SKM-1 treated with dmso at 0.1 percent for 144 hours (cell line): ENCODE results near the gene NCAM1.
"Not testable (repeated sequence)": the region's sequence is repeated elsewhere in the genome, so short reads cannot be mapped to it uniquely, and the experiment has no call there.

Experiments
- DNase-seq: peaks from one replicate; lab custom pipeline; 2025; ENCODE audit not compliant: unreplicated experiment; lab: John Stamatoyannopoulos, UW

Gene NCAM1

GRCh38 chr11:113021111-113021510, 59.9 kb downstream of the NCAM1 start:
- no peak for DNase-seq

DNA sequence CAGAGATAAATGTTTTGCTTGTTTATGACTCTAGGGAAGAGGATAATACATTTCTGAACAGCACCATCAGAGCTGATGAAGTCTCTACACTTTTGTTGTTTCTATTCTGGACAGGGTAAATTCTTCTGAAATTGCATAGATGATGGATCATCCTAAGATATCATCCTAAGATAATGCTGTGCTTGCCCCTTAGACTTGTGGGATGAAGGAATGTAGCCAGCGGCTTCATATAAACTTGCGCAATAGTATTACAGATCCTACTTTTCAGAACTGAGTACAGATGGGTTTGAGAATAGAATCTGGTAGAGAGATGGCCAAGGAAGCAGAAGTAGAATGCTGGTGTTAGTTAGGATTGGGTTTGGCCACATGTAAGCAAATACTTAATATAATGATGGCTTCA, 61.0 kb downstream of the NCAM1 start:
- DNase-seq, result no peak

DNA sequence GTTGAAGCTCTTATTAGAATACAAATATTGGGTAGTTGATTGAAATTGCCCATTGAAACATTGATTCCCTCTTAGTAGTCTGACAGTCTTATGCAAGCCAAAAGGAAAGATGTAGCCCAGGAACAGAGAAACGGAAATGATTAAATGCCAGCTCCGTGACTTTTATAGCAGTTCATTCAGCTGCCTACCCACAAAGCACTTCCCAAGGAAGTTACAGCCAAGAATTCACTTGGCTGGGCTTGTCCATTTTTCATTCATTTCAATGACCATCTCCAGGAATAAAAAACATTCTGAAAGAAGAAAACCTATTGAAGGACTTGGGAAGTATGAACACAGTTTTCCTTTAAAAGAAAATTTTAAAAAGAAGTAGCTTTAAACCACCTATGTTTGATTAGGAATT, 62.0 kb downstream of the NCAM1 start:
- no peak for DNase-seq

DNA sequence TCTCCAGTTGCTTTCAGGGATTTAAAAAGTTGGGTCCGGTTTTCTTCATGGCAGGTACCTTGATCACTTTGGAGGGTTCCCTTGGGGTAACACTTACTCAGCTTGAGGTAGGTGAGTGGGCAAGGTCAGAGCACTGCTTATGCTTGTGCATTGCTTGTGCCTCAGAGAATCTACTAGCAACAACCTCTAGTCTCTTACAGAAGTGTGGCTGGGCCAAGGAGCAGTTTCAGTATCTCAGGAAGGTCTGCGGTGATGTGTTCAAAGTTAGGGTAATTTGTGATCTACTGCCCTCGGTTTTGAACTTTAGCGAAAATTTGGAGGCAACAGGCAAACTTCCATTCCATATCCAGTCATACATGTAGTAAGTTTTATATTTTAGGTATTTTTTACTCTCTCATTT, 62.8 kb downstream of the NCAM1 start:
- DNase-seq, result no peak

DNA sequence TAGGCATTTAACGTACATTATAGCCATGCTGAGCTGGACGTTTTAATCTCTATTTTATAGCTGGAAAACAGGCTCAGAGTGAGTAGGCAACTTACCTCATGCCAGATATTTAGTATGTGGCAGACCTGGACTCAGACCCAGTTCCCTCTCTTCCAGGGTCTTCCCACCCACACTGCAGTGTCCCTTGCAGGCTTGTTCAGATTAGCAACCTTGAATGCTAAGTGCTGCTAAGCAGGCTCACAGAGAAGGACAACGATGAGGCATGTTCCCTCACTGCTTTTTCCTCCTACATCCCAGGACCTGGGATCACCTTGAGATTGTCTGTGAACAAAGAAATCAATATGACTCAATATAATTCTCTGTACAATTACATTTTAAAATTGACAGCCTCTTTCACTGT, 65.6 kb downstream of the NCAM1 start:
- no peak for DNase-seq

- DNase-seq, result no peak
Observed at GRCh38 chr11:113034576-113034975, 73.4 kb downstream of the NCAM1 start.

DNA sequence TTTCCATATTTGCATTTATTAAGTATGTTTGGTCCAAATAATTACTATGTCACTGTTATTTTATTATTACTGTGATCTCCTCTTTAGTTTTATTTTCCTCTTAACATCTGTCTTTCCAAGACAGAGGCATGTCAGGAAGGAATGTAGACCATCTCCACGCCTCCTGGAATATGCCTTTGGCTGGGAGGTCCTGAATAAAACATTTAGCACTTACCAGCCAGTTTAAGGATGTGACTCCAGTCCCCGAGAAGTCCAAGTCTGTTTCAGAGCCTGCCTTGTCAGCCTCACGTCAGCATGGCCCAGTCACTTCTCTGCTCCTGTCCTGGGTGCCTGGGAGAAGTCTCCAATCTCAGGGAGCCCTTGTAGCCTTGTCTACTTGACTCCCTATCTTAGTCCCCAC, 74.5 kb downstream of the NCAM1 start:
- no peak for DNase-seq

DNA sequence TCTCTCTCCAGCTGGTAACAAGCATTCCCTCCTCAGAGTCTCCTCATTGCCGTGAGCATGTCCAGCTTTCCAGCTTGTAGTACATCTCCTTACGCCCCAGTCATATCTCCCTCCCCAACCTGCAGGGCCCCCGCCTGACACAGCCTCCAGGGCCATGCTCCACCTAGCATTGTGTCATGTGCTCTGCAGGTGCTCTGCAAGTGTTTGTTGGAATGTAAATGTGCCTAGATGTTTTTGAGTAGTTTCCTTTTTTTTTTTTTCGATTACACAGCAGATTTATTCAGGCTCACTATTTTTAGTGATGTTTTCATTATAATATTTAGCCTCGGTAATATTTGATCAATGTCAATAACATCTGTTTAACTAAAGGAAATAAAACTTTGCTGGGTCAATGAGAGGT, 82.5 kb downstream of the NCAM1 start:
- no peak for DNase-seq

- DNase-seq, result no peak
Observed at GRCh38 chr11:113045146-113045545, 83.9 kb downstream of the NCAM1 start.

DNA sequence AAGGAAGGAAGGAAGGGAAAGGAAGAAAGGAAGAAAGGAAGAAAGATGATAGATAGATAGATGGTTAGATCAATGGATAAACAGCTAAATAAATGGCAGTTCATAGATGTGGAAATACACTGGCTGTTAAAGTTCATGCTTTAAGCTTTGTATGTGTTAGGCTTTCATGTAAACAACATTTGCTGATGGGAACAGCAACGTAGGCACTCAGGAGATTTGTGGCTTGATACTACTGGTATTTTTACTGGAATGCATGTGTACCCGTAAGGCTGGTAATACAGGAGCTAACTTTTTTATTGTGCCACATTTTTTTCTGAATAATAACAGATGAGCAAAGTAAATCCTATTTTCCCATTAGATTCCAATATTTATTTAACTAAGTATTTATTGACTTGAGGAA, 85.6 kb downstream of the NCAM1 start:
- DNase-seq, result no peak

- no peak for DNase-seq
Observed at GRCh38 chr11:113048820-113049768, 87.9 kb downstream of the NCAM1 start.

DNA sequence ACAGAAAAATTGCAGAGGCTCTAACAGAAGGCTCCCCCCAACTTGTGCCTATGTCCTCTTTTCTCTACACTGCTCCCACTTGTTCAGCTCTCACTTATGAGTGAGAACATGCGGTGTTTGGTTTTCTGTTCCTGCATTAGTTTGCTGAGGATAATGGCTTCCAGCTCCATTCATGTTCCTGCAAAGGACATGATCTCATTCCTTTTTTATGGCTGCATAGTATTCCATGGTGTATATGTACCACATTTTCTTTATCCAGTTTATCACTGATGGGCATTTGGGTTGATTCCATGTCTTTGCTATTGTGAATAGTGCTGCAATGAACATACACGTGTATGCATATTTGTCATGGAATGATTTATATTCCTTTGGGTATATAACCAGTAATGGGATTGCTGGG, 91.8 kb downstream of the NCAM1 start:
- DNase-seq, result not testable (repeated sequence)

- no peak for DNase-seq
Observed at GRCh38 chr11:113057038-113057437, 95.8 kb downstream of the NCAM1 start.

- no peak for DNase-seq
Observed at GRCh38 chr11:113059548-113059947, 98.3 kb downstream of the NCAM1 start.

DNA sequence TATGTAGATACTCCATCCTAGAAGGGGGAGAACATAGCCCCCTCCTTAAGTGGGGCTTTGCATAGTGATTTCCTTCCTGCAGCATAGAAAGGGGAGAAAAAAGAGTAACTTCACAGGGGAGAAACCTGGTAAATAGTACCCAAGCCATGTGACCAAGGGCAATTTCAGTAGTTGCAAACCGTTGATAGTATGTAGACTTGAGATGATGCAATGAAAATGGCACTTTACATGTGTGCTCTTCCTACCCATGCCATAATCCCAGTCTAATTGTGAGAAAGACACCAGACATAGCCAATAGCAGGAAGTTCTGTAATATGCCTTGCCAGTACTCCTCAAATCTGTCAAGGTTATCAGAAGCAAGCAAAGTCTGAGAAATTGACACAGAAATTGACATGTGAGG, 104.1 kb downstream of the NCAM1 start:
- DNase-seq, result no peak

DNA sequence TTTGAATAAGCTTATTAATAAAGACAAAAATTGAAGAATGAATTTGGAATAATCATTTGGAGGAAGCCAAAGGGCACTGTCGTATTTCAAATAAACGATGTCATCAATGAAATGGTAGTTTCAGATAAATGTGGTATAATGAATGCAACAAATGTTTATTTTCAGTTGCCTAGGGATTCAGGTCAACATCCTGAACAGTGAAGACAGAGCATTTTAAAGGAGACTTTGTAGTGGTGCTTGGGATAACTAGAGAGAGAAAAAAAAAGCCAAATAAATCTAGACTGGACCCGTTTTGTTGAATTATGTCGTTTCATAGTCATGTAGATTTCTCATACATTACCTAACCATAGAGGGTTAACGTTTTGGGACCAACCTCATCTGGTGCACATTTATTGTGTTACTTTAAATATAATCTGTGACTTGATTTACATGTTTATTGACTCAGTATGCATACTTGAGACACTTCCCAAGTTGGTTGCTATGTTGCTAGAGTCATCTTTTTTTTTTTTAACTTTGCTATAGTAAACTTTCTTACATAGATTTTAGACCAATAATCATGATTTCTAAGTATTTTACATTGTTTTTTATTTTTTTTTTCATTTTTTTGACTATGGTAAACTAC, 111.1 kb downstream of the NCAM1 start:
- DNase-seq, result no peak

DNA sequence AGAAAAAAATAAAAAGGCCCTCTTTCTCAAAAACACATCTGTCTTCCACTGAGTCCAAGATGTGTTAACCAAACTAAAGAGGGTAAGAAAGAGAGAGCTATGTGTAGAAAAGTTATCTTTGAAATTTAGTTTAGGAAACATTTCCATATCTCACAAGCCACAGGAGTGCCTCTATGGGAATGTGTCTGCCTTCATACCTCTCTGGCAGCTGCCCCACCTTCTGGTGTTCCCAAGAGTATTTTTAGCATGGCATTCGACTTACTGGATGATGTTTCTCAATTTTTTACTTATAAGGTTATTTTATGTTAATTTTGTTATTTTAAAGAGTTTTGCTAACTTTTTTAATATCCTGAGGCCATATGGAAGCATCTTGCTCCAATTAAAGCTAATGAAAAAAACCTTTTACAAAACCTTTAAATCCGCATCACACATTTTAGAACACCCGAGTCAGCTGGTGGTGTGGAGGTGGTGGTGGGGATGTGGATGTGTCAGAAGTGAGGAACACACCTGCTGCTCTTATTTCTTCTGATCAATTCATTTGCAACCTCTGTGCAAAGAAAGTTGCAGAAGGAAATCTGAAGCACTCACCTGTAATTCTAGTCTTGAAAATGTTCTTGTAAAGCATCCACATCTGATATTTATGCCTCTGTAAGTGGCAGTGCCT, 112.2 kb downstream of the NCAM1 start:
- no peak for DNase-seq

- no peak for DNase-seq
Observed at GRCh38 chr11:113075586-113076095, 114.4 kb downstream of the NCAM1 start.

GRCh38 chr11:113077379-113077778, 116.2 kb downstream of the NCAM1 start:
- DNase-seq, result no peak

DNA sequence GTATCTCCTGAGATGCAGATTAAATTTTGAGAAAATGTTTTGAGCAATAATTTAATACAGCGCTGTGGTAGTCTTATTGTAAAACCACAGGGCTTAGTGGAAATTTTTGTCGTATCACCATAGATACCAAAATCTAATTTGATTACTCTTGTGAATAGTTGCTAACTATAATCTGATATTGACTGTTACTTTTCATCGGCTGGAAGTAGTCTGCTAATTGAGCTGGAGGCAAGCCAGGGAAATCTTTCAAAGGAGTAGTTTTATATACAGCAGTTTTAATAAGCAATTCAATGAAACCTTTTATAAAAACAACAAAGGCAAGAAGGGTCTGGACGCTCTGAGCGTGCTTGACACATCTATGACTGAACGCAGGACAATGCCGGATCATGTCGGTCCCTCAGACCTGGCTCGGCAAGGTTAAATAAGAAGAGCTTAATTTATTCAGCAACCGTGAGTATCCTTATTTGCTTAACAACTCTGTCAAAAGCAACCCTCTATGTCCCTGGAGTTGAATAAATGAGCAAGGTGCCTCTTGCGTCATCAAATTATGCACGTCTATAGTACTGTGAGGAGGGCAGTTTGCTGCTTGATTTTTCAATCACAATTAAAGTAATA, 121.2 kb downstream of the NCAM1 start:
- no peak for DNase-seq

DNA sequence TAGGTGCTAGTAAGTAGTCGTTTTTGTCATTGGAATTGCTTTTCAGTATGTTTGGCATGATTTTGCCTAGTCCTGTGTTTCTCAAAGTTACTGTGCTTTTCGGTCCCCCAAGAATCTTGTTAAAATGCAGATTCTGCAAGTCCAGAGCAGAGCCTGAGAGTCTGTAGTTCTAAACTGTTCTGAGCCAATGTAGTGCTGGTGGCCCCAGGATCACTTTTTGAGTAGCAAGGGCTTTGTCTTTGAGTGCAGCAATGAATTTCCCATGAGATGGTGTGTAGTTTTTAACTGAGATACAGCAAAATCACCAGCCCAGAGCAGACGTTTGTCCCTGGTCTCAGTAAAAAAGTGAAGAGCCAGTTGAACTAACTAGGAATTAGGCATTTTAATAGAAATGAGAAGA, 122.4 kb downstream of the NCAM1 start:
- no peak for DNase-seq
